Fibroblast of villous mesenchyme (primary cell): ENCODE results near the gene MELTF. TPM values are rescaled to one million over a fixed set of nuclear protein-coding genes. Genes with fewer than 3 reads are reported as not detected.
A peak's percentile ranks its signal among the peaks of the same experiment; 100 is the strongest.

ENCODE experiments used
- DNase-seq: peaks from one replicate; pipeline ENCODE4 v3.0.0-alpha.2; 2010; ENCODE audit warnings: low read depth
- H3K4me3 ChIP-seq: 2 replicates; pipeline ENCODE4 v1.5.1; 2011; ENCODE audit warnings: low read depth, mild to moderate bottlenecking, low read length
- CTCF ChIP-seq: IDR thresholded peaks from 2 replicates; pipeline ENCODE4 v1.5.1; 2012; ENCODE audit warnings: low read depth, mild to moderate bottlenecking, low read length; ENCODE audit not compliant: insufficient read depth
- total RNA-seq: library from RNA; depleted of rRNA; stranded (reverse); fragments of >200 nt; gene quantifications from 2 replicates; pipeline ENCODE4 v1.2.3, GENCODE V29; 2012

MELTF gene
- total RNA-seq, 1 donor, result 4.7 TPM

GRCh38 chr3:196974661-196975060 is 55.0 kb downstream of the MELTF start:
- H3K4me3 ChIP-seq, result no peak overlapping the region
- no peak for TF ChIP-seq CTCF
- no peak for DNase-seq

GRCh38 chr3:196971094-196971698 is 58.4 kb downstream of the MELTF start:
- no peak for TF ChIP-seq CTCF

GRCh38 chr3:196970547-196971093 is 59.0 kb downstream of the MELTF start:
- DNase-seq, result no peak
- TF ChIP-seq CTCF, result no peak
- H3K4me3 ChIP-seq, result no peak overlapping the region

More at GRCh38 chr3:196971094-196971698, 58.4 kb downstream of the MELTF start:
- no peak for DNase-seq
- H3K4me3 ChIP-seq, result no peak overlapping the region

GRCh38 chr3:196969660-196970546 is 59.7 kb downstream of the MELTF start:
- H3K4me3 ChIP-seq, result peak overlapping the region; percentile 71
- peak; percentile 43 for TF ChIP-seq CTCF
- peak; percentile 56 for DNase-seq

GRCh38 chr3:196969134-196969659 is 60.4 kb downstream of the MELTF start:
- TF ChIP-seq CTCF, result no peak
- peak; percentile 24 for DNase-seq

GRCh38 chr3:196968233-196969133 is 61.1 kb downstream of the MELTF start, which contains the start of gene PIGZ:
PIGZ (minus strand) TSS chr3:196968833; CDS start chr3:196952031, 16,802 bp downstream.
- peak within 1 kb of the TSS; percentile 71 for H3K4me3 ChIP-seq
- TF ChIP-seq CTCF, result no peak
- peak; percentile 27 for DNase-seq

More at GRCh38 chr3:196969134-196969659, 60.4 kb downstream of the MELTF start:
- H3K4me3 ChIP-seq, result peak overlapping the region; percentile 71
